ENCODE results near the gene GPN2. TPM values are rescaled to one million over a fixed set of nuclear protein-coding genes. Genes with fewer than 3 reads are reported as not detected.
A peak's percentile ranks its signal among the peaks of the same experiment; 100 is the strongest.

The GPN2 gene
- total RNA-seq, 1 donor from 2014 or later: 14.9 TPM

- peaks cover 46% of the 10 kb centered on the region for H3K4me1 ChIP-seq
- peaks cover 29% of the 10 kb centered on the region for H3K36me3 ChIP-seq
- DNase-seq: no peak
- peak overlapping the region; percentile 86 for H3K27ac ChIP-seq (replicated peaks)
- no peaks in the 10 kb centered on the region for H3K27me3 ChIP-seq (ENCODE audit: low read depth)
- peak overlapping the region; percentile 88 for H3K4me3 ChIP-seq
- TF ChIP-seq CTCF (IDR thresholded peaks at IDR 0.05; ENCODE audit: borderline replicate concordance): no peak
- intact Hi-C loops (cut with micrococcal nuclease): no loop called here
- H3K9me3 ChIP-seq (replicated peaks): no peaks in the 10 kb centered on the region
Observed at GRCh38 chr1:26829184-26829911, 60.7 kb downstream of the GPN2 start.

- no peak for TF ChIP-seq CTCF (IDR thresholded peaks at IDR 0.05; ENCODE audit: borderline replicate concordance)
- no peaks in the 10 kb centered on the region for H3K27me3 ChIP-seq (ENCODE audit: low read depth)
- intact Hi-C loops (cut with micrococcal nuclease): no loop called here
- H3K27ac ChIP-seq (replicated peaks): peak overlapping the region; percentile 86
- peaks cover 21% of the 10 kb centered on the region for H3K36me3 ChIP-seq
- DNase-seq: peak; percentile 28
- H3K4me3 ChIP-seq: peak overlapping the region; percentile 88
- H3K4me1 ChIP-seq: peaks cover 46% of the 10 kb centered on the region
- H3K9me3 ChIP-seq (replicated peaks): no peaks in the 10 kb centered on the region
Observed at GRCh38 chr1:26828411-26828991, 61.6 kb downstream of the GPN2 start.

- peaks cover 46% of the 10 kb centered on the region for H3K4me1 ChIP-seq
- H3K9me3 ChIP-seq (replicated peaks): no peaks in the 10 kb centered on the region
- H3K36me3 ChIP-seq: peaks cover 12% of the 10 kb centered on the region
- no peak for TF ChIP-seq CTCF (IDR thresholded peaks at IDR 0.05; ENCODE audit: borderline replicate concordance)
- H3K27ac ChIP-seq (replicated peaks): peak overlapping the region; percentile 86
- no peak for DNase-seq
- H3K4me3 ChIP-seq: peak overlapping the region; percentile 88
- no peaks in the 10 kb centered on the region for H3K27me3 ChIP-seq (ENCODE audit: low read depth)
- intact Hi-C loops (cut with micrococcal nuclease): no loop called here
Observed at GRCh38 chr1:26827663-26828062, 62.4 kb downstream of the GPN2 start.

GRCh38 chr1:26827106-26827604, 62.9 kb downstream of the GPN2 start:
- H3K4me1 ChIP-seq: peaks cover 46% of the 10 kb centered on the region
- H3K36me3 ChIP-seq: peaks cover 7% of the 10 kb centered on the region
- H3K9me3 ChIP-seq (replicated peaks): no peaks in the 10 kb centered on the region
- TF ChIP-seq CTCF (IDR thresholded peaks at IDR 0.05; ENCODE audit: borderline replicate concordance): no peak
- H3K4me3 ChIP-seq: peak overlapping the region; percentile 88
- intact Hi-C loops (cut with micrococcal nuclease): no loop called here
- H3K27ac ChIP-seq (replicated peaks): peak overlapping the region; percentile 86
- DNase-seq: no peak
- no peaks in the 10 kb centered on the region for H3K27me3 ChIP-seq (ENCODE audit: low read depth)

- intact Hi-C loops (cut with micrococcal nuclease): no loop called here
- H3K27me3 ChIP-seq (ENCODE audit: low read depth): no peaks in the 10 kb centered on the region
- peak; percentile 67 for TF ChIP-seq CTCF (IDR thresholded peaks at IDR 0.05; ENCODE audit: borderline replicate concordance)
- peak within 1 kb of the TSS; percentile 86 for H3K27ac ChIP-seq (replicated peaks)
- H3K4me3 ChIP-seq: peak within 1 kb of the TSS; percentile 88
- H3K36me3 ChIP-seq: peaks cover 5% of the 10 kb centered on the region
- DNase-seq: peak; percentile 73
- no peaks in the 10 kb centered on the region for H3K9me3 ChIP-seq (replicated peaks)
- peaks cover 46% of the 10 kb centered on the region for H3K4me1 ChIP-seq
Observed at GRCh38 chr1:26826261-26827105, 63.6 kb downstream of the GPN2 start, which contains the start of gene ZDHHC18. TSS of gene ZDHHC18 (plus strand) at chr1:26826688. CDS start at chr1:26826805, 117 bp downstream.

All from left ventricle myocardium inferior (tissue), 1 donor.